Uterus (tissue), 4 donors: ENCODE measurements around the gene GSK3A. TPM values are rescaled to one million over a fixed set of nuclear protein-coding genes. Genes with fewer than 3 reads are reported as not detected.
A peak's percentile ranks its signal among the peaks of the same experiment; 100 is the strongest.

Experiments used
- DNase-seq, 2 donors: peaks; one replicate each; pipeline ENCODE4 v3.0.0-alpha.2; 2019 to 2020
- H3K27ac ChIP-seq, 2 donors: fragments of 200-600 bp; sonication (generic); 1 replicate in 1 of 2; 2 replicates in 1 of 2; pipeline ENCODE4 v1.5.1; 2016 to 2018
- H3K27me3 ChIP-seq, 2 donors: fragments of 200-600 bp; sonication (generic); one replicate each; pipeline ENCODE4 v1.5.1; 2018 to 2019; ENCODE audit warnings: control low read depth in 1 of 2
- H3K36me3 ChIP-seq, 2 donors: fragments of 200-600 bp; sonication (generic); one replicate each; pipeline ENCODE4 v1.5.1; 2019; ENCODE audit warnings: control low read depth in 1 of 2
- H3K4me1 ChIP-seq, 2 donors: fragments of 200-600 bp; sonication (generic); one replicate each; pipeline ENCODE4 v1.5.1; 2018 to 2019; ENCODE audit warnings: control low read depth in 1 of 2
- H3K4me3 ChIP-seq, 2 donors: fragments of 200-600 bp; sonication (generic); 1 replicate in 1 of 2; 2 replicates in 1 of 2; pipeline ENCODE4 v1.5.1; 2018 to 2019; ENCODE audit warnings: mild to moderate bottlenecking in 1 of 2
- H3K9me3 ChIP-seq, 2 donors: fragments of 200-600 bp; sonication (generic); one replicate each; pipeline ENCODE4 v1.5.1; 2019; ENCODE audit warnings: control low read depth in 1 of 2
- POLR2A ChIP-seq, 2 donors: fragments of 450-650 bp; IDR thresholded peaks; one replicate each; pipeline ENCODE4 v1.6.1; 2016; ENCODE audit warnings: antibody characterized with exemption in 2 of 2, mild to moderate bottlenecking in 1 of 2, moderate library complexity in 1 of 2
- intact Hi-C: fragments of 100-400 bp; cut with DNase I; formaldehyde crosslinking; loops from one replicate; pipeline ENCODE4 v1.15.1; 2023; ENCODE audit warnings: low total_unique reads
- total RNA-seq, 4 donors: library from RNA; depleted of rRNA in 3 of 4; stranded (reverse); fragments of >200 nt in 3 of 4; gene quantifications; one replicate each; pipeline versions ENCODE4 v1.1.0 to v1.2.4, GENCODE V29; 2014 to 2023
- TF ChIP-seq, protein P1 (sequence below), 4 experiments: fragments of 200-600 bp in 2 of 4; fragments of 450-650 bp in 2 of 4; sonication (generic) in 2 of 4; IDR thresholded peaks; one replicate each; pipeline ENCODE4 v1.5.1; 2016 to 2019; ENCODE audit warnings: antibody characterized with exemption in 4 of 4, mild to moderate bottlenecking in 2 of 4, moderate library complexity in 1 of 4
- donor health status: DM: yes; HTN: yes; CAD: no.

Gene GSK3A
- total RNA-seq, 4 donors from 2014 or later, result 3.5 to 44.3 (median 34.4) TPM

DNA sequence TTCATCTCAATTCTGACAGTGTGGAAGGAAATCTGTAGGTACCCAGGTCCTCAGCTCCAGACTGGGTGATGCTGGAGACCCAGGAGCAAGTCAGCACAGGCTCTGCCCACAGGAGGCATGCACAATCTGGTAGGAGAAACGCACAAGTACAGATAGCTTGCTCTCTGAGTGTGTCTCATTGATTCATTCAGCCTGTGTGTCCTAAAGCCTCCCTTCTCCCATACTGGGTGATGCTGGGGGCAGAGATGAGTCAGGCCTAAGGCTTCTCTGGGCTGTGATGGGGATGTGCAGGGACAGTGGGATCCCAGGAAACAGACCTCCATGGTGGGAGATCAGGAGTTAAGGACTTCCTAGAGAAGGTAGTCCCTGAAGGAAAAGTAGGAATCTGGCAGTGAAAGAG lies 15.5 kb downstream of the GSK3A start:
- Histone ChIP-seq H3K4me3 (no peak overlapping the region), H3K36me3 (no peaks in the 10 kb centered on the region), H3K9me3 (no peaks in the 10 kb centered on the region), H3K27me3 (no peaks in the 10 kb centered on the region), H3K4me1 (peaks cover 0 to 3% of the 10 kb centered on the region in 2 donors), H3K27ac (no peak overlapping the region)
- no peak for TF ChIP-seq POLR2A (IDR thresholded peaks at IDR 0.05)
- TF ChIP-seq, protein P1, sequence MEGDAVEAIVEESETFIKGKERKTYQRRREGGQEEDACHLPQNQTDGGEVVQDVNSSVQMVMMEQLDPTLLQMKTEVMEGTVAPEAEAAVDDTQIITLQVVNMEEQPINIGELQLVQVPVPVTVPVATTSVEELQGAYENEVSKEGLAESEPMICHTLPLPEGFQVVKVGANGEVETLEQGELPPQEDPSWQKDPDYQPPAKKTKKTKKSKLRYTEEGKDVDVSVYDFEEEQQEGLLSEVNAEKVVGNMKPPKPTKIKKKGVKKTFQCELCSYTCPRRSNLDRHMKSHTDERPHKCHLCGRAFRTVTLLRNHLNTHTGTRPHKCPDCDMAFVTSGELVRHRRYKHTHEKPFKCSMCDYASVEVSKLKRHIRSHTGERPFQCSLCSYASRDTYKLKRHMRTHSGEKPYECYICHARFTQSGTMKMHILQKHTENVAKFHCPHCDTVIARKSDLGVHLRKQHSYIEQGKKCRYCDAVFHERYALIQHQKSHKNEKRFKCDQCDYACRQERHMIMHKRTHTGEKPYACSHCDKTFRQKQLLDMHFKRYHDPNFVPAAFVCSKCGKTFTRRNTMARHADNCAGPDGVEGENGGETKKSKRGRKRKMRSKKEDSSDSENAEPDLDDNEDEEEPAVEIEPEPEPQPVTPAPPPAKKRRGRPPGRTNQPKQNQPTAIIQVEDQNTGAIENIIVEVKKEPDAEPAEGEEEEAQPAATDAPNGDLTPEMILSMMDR (IDR thresholded peaks at IDR 0.05), result no peak
- DNase-seq, result no peak
- intact Hi-C loops, result no loop called here

DNA sequence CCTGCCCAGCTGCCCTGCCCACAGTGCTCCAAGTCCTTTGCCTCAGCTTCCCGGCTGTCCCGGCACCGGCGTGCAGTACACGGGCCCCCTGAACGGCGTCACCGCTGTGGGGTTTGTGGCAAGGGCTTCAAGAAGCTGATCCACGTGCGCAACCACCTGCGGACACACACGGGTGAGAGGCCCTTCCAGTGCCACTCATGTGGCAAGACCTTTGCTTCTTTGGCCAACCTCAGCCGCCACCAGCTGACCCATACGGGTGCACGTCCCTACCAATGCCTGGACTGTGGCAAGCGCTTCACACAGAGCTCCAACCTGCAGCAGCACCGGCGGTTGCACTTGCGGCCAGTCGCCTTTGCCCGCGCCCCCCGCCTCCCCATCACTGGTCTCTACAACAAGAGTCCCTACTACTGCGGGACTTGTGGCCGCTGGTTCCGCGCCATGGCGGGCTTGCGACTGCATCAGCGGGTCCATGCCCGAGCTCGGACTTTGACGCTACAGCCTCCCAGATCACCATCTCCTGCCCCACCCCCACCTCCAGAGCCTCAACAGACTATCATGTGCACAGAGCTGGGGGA lies 16.6 kb downstream of the GSK3A start:
- Histone ChIP-seq H3K27me3 (no peaks in the 10 kb centered on the region), H3K4me1 (peaks cover 0 to 7% of the 10 kb centered on the region in 2 donors), H3K4me3 (no peak overlapping the region), H3K9me3 (no peaks in the 10 kb centered on the region), H3K27ac (no peak overlapping the region), H3K36me3 (no peaks in the 10 kb centered on the region)
- intact Hi-C loops, result no loop called here
- no peak for DNase-seq
- no peak for TF ChIP-seq POLR2A (IDR thresholded peaks at IDR 0.05)
- TF ChIP-seq, protein P1 (IDR thresholded peaks at IDR 0.05), result no peak

DNA sequence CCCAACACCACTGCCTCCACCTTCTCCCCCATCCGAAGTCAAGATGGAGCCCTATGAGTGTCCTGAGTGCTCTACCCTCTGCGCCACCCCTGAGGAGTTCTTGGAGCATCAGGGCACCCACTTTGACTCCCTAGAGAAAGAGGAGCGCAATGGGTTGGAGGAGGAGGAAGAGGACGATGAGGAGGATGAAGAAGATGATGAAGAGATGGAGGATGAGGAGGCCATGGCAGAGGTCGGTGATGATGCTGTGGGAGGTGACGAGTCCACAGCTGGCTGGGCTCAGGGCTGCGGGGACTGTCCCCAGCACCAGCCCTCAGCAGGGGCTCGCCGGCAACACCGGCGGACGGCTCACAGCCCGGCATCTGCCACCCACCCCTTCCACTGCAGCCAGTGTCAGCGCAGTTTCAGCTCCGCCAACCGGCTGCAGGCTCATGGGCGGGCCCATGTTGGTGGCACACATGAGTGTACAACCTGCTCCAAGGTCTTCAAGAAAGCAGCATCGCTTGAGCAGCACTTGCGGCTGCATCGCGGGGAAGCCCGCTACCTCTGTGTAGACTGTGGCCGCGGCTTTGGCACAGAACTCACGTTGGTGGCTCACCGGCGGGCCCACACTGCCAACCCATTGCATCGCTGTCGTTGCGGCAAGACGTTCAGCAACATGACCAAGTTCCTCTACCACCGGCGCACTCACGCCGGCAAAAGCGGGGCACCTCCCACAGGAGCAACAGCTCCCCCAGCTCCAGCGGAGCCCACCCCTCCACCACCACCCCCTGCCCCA lies 17.3 kb downstream of the GSK3A start:
- Histone ChIP-seq H3K27ac (no peak overlapping the region), H3K9me3 (no peaks in the 10 kb centered on the region), H3K27me3 (no peaks in the 10 kb centered on the region), H3K4me1 (peaks cover 0 to 8% of the 10 kb centered on the region in 2 donors), H3K4me3 (no peak overlapping the region), H3K36me3 (no peaks in the 10 kb centered on the region)
- DNase-seq, result no peak
- TF ChIP-seq POLR2A (IDR thresholded peaks at IDR 0.05), result no peak
- TF ChIP-seq, protein P1 (IDR thresholded peaks at IDR 0.05), result no peak
- intact Hi-C loops, result no loop called here

DNA sequence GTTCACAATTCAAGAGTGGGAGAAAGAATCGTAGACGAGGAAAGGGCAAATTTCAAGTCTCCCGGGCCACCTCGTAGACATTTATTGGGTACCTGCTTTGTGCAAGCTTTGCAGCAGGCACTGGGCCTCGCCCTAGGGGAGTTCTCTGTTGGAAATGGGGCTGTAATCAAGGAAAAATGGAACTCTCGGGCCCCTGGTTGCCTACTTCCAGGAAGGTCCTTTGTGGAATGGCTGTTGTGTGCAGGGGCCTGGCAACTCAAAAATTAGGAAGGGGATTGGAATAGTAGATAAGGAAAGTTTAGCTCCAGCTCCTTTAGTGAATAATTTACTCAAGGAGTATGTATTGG lies 21.7 kb downstream of the GSK3A start:
- H3K27ac ChIP-seq, result peak overlapping the region; percentile 79 to 88
- TF ChIP-seq, protein P1 (IDR thresholded peaks at IDR 0.05), result no peak
- TF ChIP-seq POLR2A (IDR thresholded peaks at IDR 0.05), result no peak
- H3K4me3 ChIP-seq, result peak overlapping the region; percentile 59 to 98
- intact Hi-C loops, result no loop called here
- no peaks in the 10 kb centered on the region for H3K27me3 ChIP-seq
- no peak for DNase-seq
- no peaks in the 10 kb centered on the region for H3K9me3 ChIP-seq
- H3K4me1 ChIP-seq, result peaks cover 0 to 9% of the 10 kb centered on the region in 2 donors
- no peaks in the 10 kb centered on the region for H3K36me3 ChIP-seq
